ENCODE results near the gene AOPEP. TPM values are rescaled to one million over a fixed set of nuclear protein-coding genes. Genes with fewer than 3 reads are reported as not detected.

AOPEP gene
- total and polyA plus RNA-seq, 4 donors: 210 to 311 (median 285) TPM

- no peaks in the 10 kb centered on the region for H3K9me3 ChIP-seq (ENCODE audit: control insufficient read depth, low read length)
- ATAC-seq (ENCODE audit: low FRiP score): no peak
Observed at GRCh38 chr9:94891183-94891582, 164.7 kb downstream of the AOPEP start.

GRCh38 chr9:94892675-94893074 lies 166.2 kb downstream of the AOPEP start:
- no peak for ATAC-seq (ENCODE audit: low FRiP score)
- no peak overlapping the region for H3K27ac ChIP-seq (ENCODE audit: low read depth in 1 of 2, low read length in 2 of 2)

More at GRCh38 chr9:94891183-94891582, 164.7 kb downstream of the AOPEP start:
- DNase-seq: no peak
- H3K4me1 ChIP-seq (ENCODE audit: control insufficient read depth in 1 of 2, insufficient read depth in 2 of 2, low read length in 2 of 2): peaks cover 0 to 1% of the 10 kb centered on the region in 2 donors
- H3K4me3 ChIP-seq (ENCODE audit: low read length in 2 of 2): no peak overlapping the region
- H3K36me3 ChIP-seq (ENCODE audit: control insufficient read depth in 1 of 2, insufficient read depth in 2 of 2, low read length in 1 of 2): no peaks in the 10 kb centered on the region
- no peak overlapping the region for H3K27ac ChIP-seq (ENCODE audit: low read depth in 1 of 2, low read length in 2 of 2)
- intact Hi-C loops (cut with DNase I): no loop called here
- H3K27me3 ChIP-seq (ENCODE audit: control insufficient read depth in 1 of 2, insufficient read depth in 2 of 2, low read length in 1 of 2): no peaks in the 10 kb centered on the region
- WGBS, 2 donors: 95 to 98% methylated on average over 1 of the region's 1 CpG

GRCh38 chr9:94894094-94894699 lies 167.7 kb downstream of the AOPEP start:
- WGBS, 2 donors: 0 to 4% methylated on average over 1 of the region's 1 CpG
- no peak for DNase-seq
- no peak for ATAC-seq (ENCODE audit: low FRiP score)
- Histone ChIP-seq H3K4me1 (ENCODE audit: control insufficient read depth in 1 of 2, insufficient read depth in 2 of 2, low read length in 2 of 2) (peaks cover 0 to 1% of the 10 kb centered on the region in 2 donors), H3K4me3 (ENCODE audit: low read length in 2 of 2) (no peak overlapping the region), H3K27ac (ENCODE audit: low read depth in 1 of 2, low read length in 2 of 2) (no peak overlapping the region), H3K27me3 (ENCODE audit: control insufficient read depth in 1 of 2, insufficient read depth in 2 of 2, low read length in 1 of 2) (no peaks in the 10 kb centered on the region), H3K36me3 (ENCODE audit: control insufficient read depth in 1 of 2, insufficient read depth in 2 of 2, low read length in 1 of 2) (no peaks in the 10 kb centered on the region), H3K9me3 (ENCODE audit: control insufficient read depth, low read length) (no peaks in the 10 kb centered on the region)
- intact Hi-C loops (cut with DNase I): no loop called here

More at GRCh38 chr9:94892675-94893074, 166.2 kb downstream of the AOPEP start:
- WGBS, 2 donors: 96 to 100% methylated on average over 1 of the region's 1 CpG
- DNase-seq: no peak
- no peak overlapping the region for H3K4me3 ChIP-seq (ENCODE audit: low read length in 2 of 2)
- no peaks in the 10 kb centered on the region for H3K27me3 ChIP-seq (ENCODE audit: control insufficient read depth in 1 of 2, insufficient read depth in 2 of 2, low read length in 1 of 2)
- no peaks in the 10 kb centered on the region for H3K9me3 ChIP-seq (ENCODE audit: control insufficient read depth, low read length)
- H3K36me3 ChIP-seq (ENCODE audit: control insufficient read depth in 1 of 2, insufficient read depth in 2 of 2, low read length in 1 of 2): no peaks in the 10 kb centered on the region
- intact Hi-C loops (cut with DNase I): no loop called here
- H3K4me1 ChIP-seq (ENCODE audit: control insufficient read depth in 1 of 2, insufficient read depth in 2 of 2, low read length in 2 of 2): peaks cover 0 to 1% of the 10 kb centered on the region in 2 donors

GRCh38 chr9:94895668-94896067 lies 169.2 kb downstream of the AOPEP start:
- Histone ChIP-seq H3K4me1 (ENCODE audit: control insufficient read depth in 1 of 2, insufficient read depth in 2 of 2, low read length in 2 of 2) (peaks cover 0 to 1% of the 10 kb centered on the region in 2 donors), H3K36me3 (ENCODE audit: control insufficient read depth in 1 of 2, insufficient read depth in 2 of 2, low read length in 1 of 2) (no peaks in the 10 kb centered on the region), H3K27me3 (ENCODE audit: control insufficient read depth in 1 of 2, insufficient read depth in 2 of 2, low read length in 1 of 2) (no peaks in the 10 kb centered on the region), H3K9me3 (ENCODE audit: control insufficient read depth, low read length) (no peaks in the 10 kb centered on the region), H3K27ac (ENCODE audit: low read depth in 1 of 2, low read length in 2 of 2) (no peak overlapping the region), H3K4me3 (ENCODE audit: low read length in 2 of 2) (no peak overlapping the region)
- ATAC-seq (ENCODE audit: low FRiP score) (no peak), DNase-seq (no peak)
- intact Hi-C loops (cut with DNase I): no loop called here
- 66 to 78% methylated on average over 3 of the region's 3 CpGs for WGBS, 2 donors

- Histone ChIP-seq H3K9me3 (ENCODE audit: control insufficient read depth, low read length) (no peaks in the 10 kb centered on the region), H3K27me3 (ENCODE audit: control insufficient read depth in 1 of 2, insufficient read depth in 2 of 2, low read length in 1 of 2) (no peaks in the 10 kb centered on the region), H3K4me3 (ENCODE audit: low read length in 2 of 2) (no peak overlapping the region), H3K4me1 (ENCODE audit: control insufficient read depth in 1 of 2, insufficient read depth in 2 of 2, low read length in 2 of 2) (peaks cover 0 to 1% of the 10 kb centered on the region in 2 donors), H3K36me3 (ENCODE audit: control insufficient read depth in 1 of 2, insufficient read depth in 2 of 2, low read length in 1 of 2) (no peaks in the 10 kb centered on the region), H3K27ac (ENCODE audit: low read depth in 1 of 2, low read length in 2 of 2) (no peak overlapping the region)
- WGBS, 2 donors: 95 to 96% methylated on average over 3 of the region's 3 CpGs
- ATAC-seq (ENCODE audit: low FRiP score) (no peak), DNase-seq (no peak)
- intact Hi-C loops (cut with DNase I): no loop called here
Observed at GRCh38 chr9:94896512-94896911, 170.0 kb downstream of the AOPEP start.

- Histone ChIP-seq H3K4me1 (ENCODE audit: control insufficient read depth in 1 of 2, insufficient read depth in 2 of 2, low read length in 2 of 2) (peaks cover under 1 to 3% of the 10 kb centered on the region in 2 donors), H3K27ac (ENCODE audit: low read depth in 1 of 2, low read length in 2 of 2) (peak overlapping the region; percentile 86 to 96), H3K36me3 (ENCODE audit: control insufficient read depth in 1 of 2, insufficient read depth in 2 of 2, low read length in 1 of 2) (no peaks in the 10 kb centered on the region), H3K27me3 (ENCODE audit: control insufficient read depth in 1 of 2, insufficient read depth in 2 of 2, low read length in 1 of 2) (no peaks in the 10 kb centered on the region), H3K9me3 (ENCODE audit: control insufficient read depth, low read length) (no peaks in the 10 kb centered on the region), H3K4me3 (ENCODE audit: low read length in 2 of 2) (no peak overlapping the region)
- ATAC-seq (ENCODE audit: low FRiP score) (peak; percentile 7), DNase-seq (no peak)
- 91 to 93% methylated on average over 8 of the region's 8 CpGs for WGBS, 2 donors
- intact Hi-C loops (cut with DNase I): loop anchor here (2.0 to 5.0 kb wide), 4 partner anchors 33 to 117 kb away; no protein-coding TSS in a partner anchor
Observed at GRCh38 chr9:94899464-94900221, 173.1 kb downstream of the AOPEP start.

- DNase-seq (no peak), ATAC-seq (ENCODE audit: low FRiP score) (peak; percentile 80)
- intact Hi-C loops (cut with DNase I): loop anchor here (2.0 to 5.0 kb wide), 4 partner anchors 34 to 118 kb away; no protein-coding TSS in a partner anchor
- no peaks in the 10 kb centered on the region for H3K36me3 ChIP-seq (ENCODE audit: control insufficient read depth in 1 of 2, insufficient read depth in 2 of 2, low read length in 1 of 2)
- no peaks in the 10 kb centered on the region for H3K27me3 ChIP-seq (ENCODE audit: control insufficient read depth in 1 of 2, insufficient read depth in 2 of 2, low read length in 1 of 2)
- no peaks in the 10 kb centered on the region for H3K9me3 ChIP-seq (ENCODE audit: control insufficient read depth, low read length)
- peak overlapping the region; percentile 86 to 96 for H3K27ac ChIP-seq (ENCODE audit: low read depth in 1 of 2, low read length in 2 of 2)
- no peak overlapping the region for H3K4me3 ChIP-seq (ENCODE audit: low read length in 2 of 2)
- peaks cover 3 to 4% of the 10 kb centered on the region in 2 donors for H3K4me1 ChIP-seq (ENCODE audit: control insufficient read depth in 1 of 2, insufficient read depth in 2 of 2, low read length in 2 of 2)
- WGBS, 2 donors: 26 to 36% methylated on average over 10 of the region's 10 CpGs
Observed at GRCh38 chr9:94900222-94901018, 173.9 kb downstream of the AOPEP start.

- peak; percentile 34 for ATAC-seq (ENCODE audit: low FRiP score)
- WGBS, 2 donors: 52 to 66% methylated on average over 4 of the region's 4 CpGs
- intact Hi-C loops (cut with DNase I): loop anchor here (2.0 to 5.0 kb wide), 4 partner anchors 34 to 119 kb away; no protein-coding TSS in a partner anchor
Observed at GRCh38 chr9:94901019-94901363, 174.5 kb downstream of the AOPEP start.

More at GRCh38 chr9:94901019-94901363, 174.5 kb downstream of the AOPEP start:
- Histone ChIP-seq H3K4me1 (ENCODE audit: control insufficient read depth in 1 of 2, insufficient read depth in 2 of 2, low read length in 2 of 2) (peaks cover 3 to 4% of the 10 kb centered on the region in 2 donors), H3K27ac (ENCODE audit: low read depth in 1 of 2, low read length in 2 of 2) (peak overlapping the region; percentile 77 to 80), H3K27me3 (ENCODE audit: control insufficient read depth in 1 of 2, insufficient read depth in 2 of 2, low read length in 1 of 2) (no peaks in the 10 kb centered on the region), H3K9me3 (ENCODE audit: control insufficient read depth, low read length) (no peaks in the 10 kb centered on the region), H3K36me3 (ENCODE audit: control insufficient read depth in 1 of 2, insufficient read depth in 2 of 2, low read length in 1 of 2) (no peaks in the 10 kb centered on the region), H3K4me3 (ENCODE audit: low read length in 2 of 2) (no peak overlapping the region)
- no peak for DNase-seq

All from aorta (tissue), 5 donors.